Measurements from ENCODE around the gene ZFAND3. TPM values are rescaled to one million over a fixed set of nuclear protein-coding genes. Genes with fewer than 3 reads are reported as not detected.

ZFAND3 gene
- total RNA-seq, 1 experiment from 2014 or later: 47.2 TPM

GRCh38 chr6:38022688-38023087 lies 203.2 kb downstream of the ZFAND3 start:
- no peak for ATAC-seq
- TF ChIP-seq EZH2 (IDR thresholded peaks at IDR 0.05) (no peak), ZNF274 (IDR thresholded peaks at IDR 0.05; ENCODE audit: low read depth, low read length) (no peak), ELF1 (IDR thresholded peaks at IDR 0.05; ENCODE audit: borderline replicate concordance, low read depth) (no peak)
- H2AFZ ChIP-seq (ENCODE audit: low read depth, low read length, poor library complexity, severe bottlenecking): no peak overlapping the region
- ChIA-PET RAD21 (ENCODE audit: low non-redundant PET in 1 of 2, low total read pairs in 2 of 2, uncharacterized antibody in 2 of 2, unreplicated experiment in 2 of 2) (no interaction called here), POLR2A (no interaction called here), CTCF (interaction anchor here (0.8 to 1.3 kb wide), 4 partner anchors 11 to 471 kb away, joined by 3 to 6 read pairs (median 3); no protein-coding TSS in a partner anchor)
- no peaks in the 10 kb centered on the region for H3K9me2 ChIP-seq (ENCODE audit: insufficient read depth)
- no peak overlapping the region for H3K27ac ChIP-seq (ENCODE audit: low read depth, low read length)
- no peaks in the 10 kb centered on the region; the same call in 1 of the 2 replicates for H4K20me1 ChIP-seq (ENCODE audit: insufficient read depth)
- no TSS peak for BruUV-seq (replicated peaks)
- peaks cover 0 to 4% of the 10 kb centered on the region in 2 experiments; a peak in 2 of 4 replicates for H3K9me3 ChIP-seq (ENCODE audit: control insufficient read depth in 1 of 2, insufficient read depth in 1 of 2, low read depth in 1 of 2, low read length in 2 of 2)
- H3K27me3 ChIP-seq (ENCODE audit: insufficient read depth, low read length): no peaks in the 10 kb centered on the region
- intact Hi-C loops (cut with micrococcal nuclease): loop anchor here (10.0 kb wide), 1 partner anchor 652 kb away; no protein-coding TSS in a partner anchor
- no peak overlapping the region for H3K4me2 ChIP-seq (ENCODE audit: low read length)
- no peak overlapping the region for H3K4me3 ChIP-seq (replicated peaks in 1 of 2; ENCODE audit: low read depth in 1 of 2, low read length in 2 of 2)
- H3K79me2 ChIP-seq (ENCODE audit: insufficient read depth, low read length): peaks cover 13% of the 10 kb centered on the region
- H3K36me3 ChIP-seq (ENCODE audit: control insufficient read depth in 1 of 2, insufficient read depth in 2 of 2, low read length in 2 of 2): no peaks in the 10 kb centered on the region
- no peak overlapping the region for H3K9ac ChIP-seq (ENCODE audit: low read length)
- DNase-seq (ENCODE audit: low read depth, low spot score): no peak
- no peaks in the 10 kb centered on the region for H3K4me1 ChIP-seq (ENCODE audit: control insufficient read depth in 1 of 2, insufficient read depth in 2 of 2, low read length in 2 of 2)

GRCh38 chr6:38024908-38025307 lies 205.4 kb downstream of the ZFAND3 start:
- H3K9me2 ChIP-seq (ENCODE audit: insufficient read depth): no peaks in the 10 kb centered on the region
- H3K4me3 ChIP-seq (replicated peaks in 1 of 2; ENCODE audit: low read depth in 1 of 2, low read length in 2 of 2): no peak overlapping the region
- H3K36me3 ChIP-seq (ENCODE audit: control insufficient read depth in 1 of 2, insufficient read depth in 2 of 2, low read length in 2 of 2): no peaks in the 10 kb centered on the region
- ChIA-PET CTCF (interaction anchor here (1.4 kb wide), 1 partner anchor 469 kb away, joined by 6 read pairs; no protein-coding TSS in a partner anchor), RAD21 (ENCODE audit: low non-redundant PET in 1 of 2, low total read pairs in 2 of 2, uncharacterized antibody in 2 of 2, unreplicated experiment in 2 of 2) (no interaction called here), POLR2A (no interaction called here)
- H3K27me3 ChIP-seq (ENCODE audit: insufficient read depth, low read length): no peaks in the 10 kb centered on the region
- no peak overlapping the region for H3K4me2 ChIP-seq (ENCODE audit: low read length)
- intact Hi-C loops (cut with micrococcal nuclease): loop anchor here (10.0 kb wide), 1 partner anchor 650 kb away; no protein-coding TSS in a partner anchor
- peaks cover 17% of the 10 kb centered on the region for H3K79me2 ChIP-seq (ENCODE audit: insufficient read depth, low read length)
- ATAC-seq (no peak), DNase-seq (ENCODE audit: low read depth, low spot score) (no peak)
- H4K20me1 ChIP-seq (ENCODE audit: insufficient read depth): 0 out of 2 replicates have a peak, but pooled peaks cover 4% of the 10 kb centered on the region
- no peak overlapping the region for H3K27ac ChIP-seq (ENCODE audit: low read depth, low read length)
- no peak overlapping the region for H2AFZ ChIP-seq (ENCODE audit: low read depth, low read length, poor library complexity, severe bottlenecking)
- no TSS peak for BruUV-seq (replicated peaks)
- peaks cover 0 to 4% of the 10 kb centered on the region in 2 experiments; a peak in 2 of 4 replicates for H3K9me3 ChIP-seq (ENCODE audit: control insufficient read depth in 1 of 2, insufficient read depth in 1 of 2, low read depth in 1 of 2, low read length in 2 of 2)
- H3K4me1 ChIP-seq (ENCODE audit: control insufficient read depth in 1 of 2, insufficient read depth in 2 of 2, low read length in 2 of 2): no peaks in the 10 kb centered on the region
- no peak for TF ChIP-seq CEBPB (IDR thresholded peaks at IDR 0.05; ENCODE audit: low read depth)
- no peak for TF ChIP-seq TCF7L2 (IDR thresholded peaks at IDR 0.05; ENCODE audit: borderline replicate concordance, extremely low read depth, insufficient read depth, insufficient read length)
- no peak for TF ChIP-seq EGR1 (IDR thresholded peaks at IDR 0.05; ENCODE audit: low read depth)
- no peak for TF ChIP-seq RAD21 (IDR thresholded peaks at IDR 0.05; ENCODE audit: low read depth)
- no peak for TF ChIP-seq YY1 (IDR thresholded peaks at IDR 0.05; ENCODE audit: extremely low read depth, insufficient replicate concordance, low read depth, low read length)
- no peak for TF ChIP-seq CTCF (IDR thresholded peaks at IDR 0.05 in 2 of 3, conservative IDR thresholded peaks at IDR 0.05 in 1 of 3; ENCODE audit: borderline replicate concordance in 1 of 3, insufficient read depth in 1 of 3, low read depth in 2 of 3, low read length in 2 of 3)
- no peak for TF ChIP-seq ATF3 (IDR thresholded peaks at IDR 0.05)
- TF ChIP-seq SRF (IDR thresholded peaks at IDR 0.05; ENCODE audit: low read depth): no peak
- no peak overlapping the region for H3K9ac ChIP-seq (ENCODE audit: low read length)
